Activated gamma-delta T cell treated with anti-CD3 and anti-CD28 coated beads, Interleukin-2, amount 50 U/mL, for 16 hours (primary cell): ENCODE results near the gene ACOD1.
"Not testable (repeated sequence)": the region's sequence is repeated elsewhere in the genome, so short reads cannot be mapped to it uniquely, and the experiment has no call there.

Experiments used
- DNase-seq: peaks from one replicate; pipeline ENCODE4 v3.0.0-alpha.2; 2020; ENCODE audit warnings: low read depth

Gene ACOD1

GRCh38 chr13:76948149-76948548 is at the start of gene ACOD1:
Gene ACOD1 (plus strand): TSS chr13:76948511. CDS start chr13:76948559, 48 bp downstream.
- DNase-seq: no peak

- DNase-seq: not testable (repeated sequence)
Measured at GRCh38 chr13:76899066-76899465, 49.2 kb upstream of the ACOD1 start.

GRCh38 chr13:76903544-76904162 is 44.7 kb upstream of the ACOD1 start:
- DNase-seq: peak; percentile 42

GRCh38 chr13:76904507-76904906 is 43.8 kb upstream of the ACOD1 start:
- no peak for DNase-seq

GRCh38 chr13:76912476-76912875 is 35.8 kb upstream of the ACOD1 start:
- DNase-seq: no peak

GRCh38 chr13:76913898-76914297 is 34.4 kb upstream of the ACOD1 start:
- no peak for DNase-seq

GRCh38 chr13:76917095-76917494 is 31.2 kb upstream of the ACOD1 start:
- DNase-seq: no peak

GRCh38 chr13:76917755-76918481 is 30.4 kb upstream of the ACOD1 start:
- not testable (repeated sequence) for DNase-seq

GRCh38 chr13:76921516-76921915 is 26.8 kb upstream of the ACOD1 start:
- no peak for DNase-seq

- no peak for DNase-seq
Measured at GRCh38 chr13:76925115-76925514, 23.2 kb upstream of the ACOD1 start.

GRCh38 chr13:76927955-76928354 is 20.4 kb upstream of the ACOD1 start:
- no peak for DNase-seq

- DNase-seq: no peak
Measured at GRCh38 chr13:76928456-76928855, 19.9 kb upstream of the ACOD1 start.

- no peak for DNase-seq
Measured at GRCh38 chr13:76929320-76929719, 19.0 kb upstream of the ACOD1 start.

- DNase-seq: no peak
Measured at GRCh38 chr13:76929851-76930374, 18.4 kb upstream of the ACOD1 start.

GRCh38 chr13:76932076-76932475 is 16.2 kb upstream of the ACOD1 start:
- DNase-seq: no peak

- DNase-seq: no peak
Measured at GRCh38 chr13:76934671-76935070, 13.6 kb upstream of the ACOD1 start.

- DNase-seq: no peak
Measured at GRCh38 chr13:76936763-76937162, 11.5 kb upstream of the ACOD1 start.

GRCh38 chr13:76937281-76937820 is 11.0 kb upstream of the ACOD1 start:
- no peak for DNase-seq

GRCh38 chr13:76939215-76939614 is 9.1 kb upstream of the ACOD1 start:
- DNase-seq: no peak

GRCh38 chr13:76942363-76942762 is 5.9 kb upstream of the ACOD1 start:
- DNase-seq: no peak

- no peak for DNase-seq
Measured at GRCh38 chr13:76943646-76944045, 4.7 kb upstream of the ACOD1 start.

GRCh38 chr13:76944456-76944855 is 3.9 kb upstream of the ACOD1 start:
- DNase-seq: no peak

GRCh38 chr13:76950101-76950500 is 1.8 kb downstream of the ACOD1 start:
- DNase-seq: no peak
